Ovary (tissue), 9 donors: ENCODE data around the gene TMEM88. TPM values are rescaled to one million over a fixed set of nuclear protein-coding genes. Genes with fewer than 3 reads are reported as not detected.
A peak's percentile ranks its signal among the peaks of the same experiment; 100 is the strongest.

Source experiments
- DNase-seq, 5 donors: peaks; one replicate each; pipeline ENCODE4 v3.0.0-alpha.2; 2019 to 2020
- H3K27ac ChIP-seq, 2 donors: fragments of 200-600 bp; one replicate each; pipeline versions ENCODE4 v1.5.1 to v1.8.0; 2019 to 2022
- H3K27me3 ChIP-seq: fragments of 200-600 bp; one replicate; pipeline ENCODE4 v1.8.0; 2022
- H3K36me3 ChIP-seq: fragments of 200-600 bp; sonication (generic); one replicate; pipeline ENCODE4 v1.5.1; 2019
- H3K4me1 ChIP-seq: one replicate; pipeline ENCODE4 v1.8.1; 2013; ENCODE audit warnings: mild to moderate bottlenecking, moderate library complexity; ENCODE audit not compliant: insufficient read depth
- H3K4me3 ChIP-seq: fragments of 200-600 bp; sonication (generic); one replicate; pipeline ENCODE4 v1.5.1; 2017
- H3K9me3 ChIP-seq, 2 donors: fragments of 200-600 bp in 1 of 2; sonication (generic) in 1 of 2; one replicate each; pipeline versions ENCODE4 v1.5.1 to v1.8.1; 2013 to 2019; ENCODE audit warnings: mild to moderate bottlenecking in 1 of 2, moderate library complexity in 1 of 2
- EP300 ChIP-seq: sonication (generic); formaldehyde crosslinking; IDR thresholded peaks from one replicate; pipeline ENCODE4 v1.6.1; 2017; ENCODE audit warnings: antibody characterized with exemption
- POLR2A ChIP-seq: fragments of 450-650 bp; IDR thresholded peaks from one replicate; pipeline ENCODE4 v1.6.1; 2017; ENCODE audit warnings: antibody characterized with exemption, mild to moderate bottlenecking, moderate library complexity
- WGBS, 3 donors: extraction: QIAGEN DNeasy Blood & Tissue Kit in 1 of 3; methylation state at CpG; one replicate each; pipeline versions ENCODE4 v1.1.5 to v1.1.7; 2013 to 2017; 5-methylcytosine and 5-hydroxymethylcytosine counted together
- intact Hi-C, 4 donors: fragments of 100-400 bp; cut with DNase I; formaldehyde crosslinking; loops; one replicate each; pipeline versions ENCODE4 v1.11.0 to v1.15.1; 2022 to 2023
- polyA plus RNA-seq, 2 donors: library from polyadenylated mRNA; stranded (reverse); fragments of 200-250 nt in 1 of 2; fragments of 350-450 nt in 1 of 2; fragmentation: Illumina TruSeq in 1 of 2; extraction: RNeasy Lipid Tissue Mini Kit (QIAGEN cat#74804) in 1 of 2; gene quantifications; one replicate each; pipeline ENCODE4 v1.2.3, GENCODE V29; 2013 to 2014
- total RNA-seq, 7 donors: library from RNA; depleted of rRNA in 2 of 7; stranded (reverse); fragments of >200 nt in 2 of 7; fragmentation: NEBNext Ultra II Directional in 3 of 7; extraction: Animal tissue kit (Norgen Biotek cat#: 25700) in 3 of 7; gene quantifications; one replicate each; pipeline versions ENCODE4 v1.1.0 to v1.2.4, GENCODE V29; 2016 to 2023
- TF ChIP-seq, protein P1 (sequence below), 3 donors: fragments of 450-650 bp in 2 of 3; fragments of 200-600 bp in 1 of 3; IDR thresholded peaks; one replicate each; pipeline versions ENCODE4 v1.5.1 to v1.8.0; 2016 to 2022; ENCODE audit warnings: antibody characterized with exemption in 3 of 3, mild to moderate bottlenecking in 1 of 3
- donor health status: DM: no; HTN: no; CAD: no; lungs with moderate emphysema.
- donor health status: DM: no; HTN: no; CAD: no.
- donor health status: Bipolar disorder and iron deficiency.
- donor health status: DM: yes; HTN: yes; CAD: no.
- donor health status: DM: no; HTN: no; CAD: no.
- donor health status: DM: yes; HTN: yes; CAD: no.

TMEM88 gene
- total and polyA plus RNA-seq, 9 donors, result 2.1 to 17.8 (median 8.2) TPM

- intact Hi-C loops, result loop anchor here in 1 of 4 donors (10.0 kb wide), 1 partner anchor 215 kb away; the partner anchor contains the start of gene SAT2
- peak in 3 of 5 donors; percentile 35 to 37 (median 36) for DNase-seq
- TF ChIP-seq EP300 (no peak), POLR2A (no peak)
- TF ChIP-seq, protein P1, sequence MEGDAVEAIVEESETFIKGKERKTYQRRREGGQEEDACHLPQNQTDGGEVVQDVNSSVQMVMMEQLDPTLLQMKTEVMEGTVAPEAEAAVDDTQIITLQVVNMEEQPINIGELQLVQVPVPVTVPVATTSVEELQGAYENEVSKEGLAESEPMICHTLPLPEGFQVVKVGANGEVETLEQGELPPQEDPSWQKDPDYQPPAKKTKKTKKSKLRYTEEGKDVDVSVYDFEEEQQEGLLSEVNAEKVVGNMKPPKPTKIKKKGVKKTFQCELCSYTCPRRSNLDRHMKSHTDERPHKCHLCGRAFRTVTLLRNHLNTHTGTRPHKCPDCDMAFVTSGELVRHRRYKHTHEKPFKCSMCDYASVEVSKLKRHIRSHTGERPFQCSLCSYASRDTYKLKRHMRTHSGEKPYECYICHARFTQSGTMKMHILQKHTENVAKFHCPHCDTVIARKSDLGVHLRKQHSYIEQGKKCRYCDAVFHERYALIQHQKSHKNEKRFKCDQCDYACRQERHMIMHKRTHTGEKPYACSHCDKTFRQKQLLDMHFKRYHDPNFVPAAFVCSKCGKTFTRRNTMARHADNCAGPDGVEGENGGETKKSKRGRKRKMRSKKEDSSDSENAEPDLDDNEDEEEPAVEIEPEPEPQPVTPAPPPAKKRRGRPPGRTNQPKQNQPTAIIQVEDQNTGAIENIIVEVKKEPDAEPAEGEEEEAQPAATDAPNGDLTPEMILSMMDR (IDR thresholded peaks at IDR 0.05), result no peak
- Histone ChIP-seq H3K27ac (peak overlapping the region in 1 of 2 donors; percentile 50), H3K9me3 (no peaks in the 10 kb centered on the region), H3K36me3 (no peaks in the 10 kb centered on the region), H3K27me3 (no peaks in the 10 kb centered on the region), H3K4me1 (peaks cover 13% of the 10 kb centered on the region), H3K4me3 (no peak overlapping the region)
- WGBS, 3 donors, result 43 to 49% (median 48%) methylated on average over 6 of the region's 6 CpGs
These were observed 15.5 kb upstream of the TMEM88 start for GRCh38 chr17:7839190-7839875.

GRCh38 chr17:7839876-7840261, 15.0 kb upstream of the TMEM88 start:
- Histone ChIP-seq H3K4me3 (no peak overlapping the region), H3K36me3 (no peaks in the 10 kb centered on the region), H3K27ac (peak overlapping the region in 1 of 2 donors; percentile 50), H3K27me3 (no peaks in the 10 kb centered on the region), H3K9me3 (no peaks in the 10 kb centered on the region), H3K4me1 (peaks cover 13% of the 10 kb centered on the region)
- TF ChIP-seq POLR2A (no peak), EP300 (no peak)
- TF ChIP-seq, protein P1 (IDR thresholded peaks at IDR 0.05), result no peak
- DNase-seq, result peak in 3 of 5 donors; percentile 39 to 46 (median 44)
- 18 to 32% (median 22%) methylated on average over 2 of the region's 2 CpGs for WGBS, 3 donors
- intact Hi-C loops, result loop anchor here in 2 of 4 donors (10.0 kb wide), 2 partner anchors 215 to 315 kb away; partner anchors contain the start of genes PER1 (in 1 of the 2) and SAT2 (in 1 of the 2)

DNA sequence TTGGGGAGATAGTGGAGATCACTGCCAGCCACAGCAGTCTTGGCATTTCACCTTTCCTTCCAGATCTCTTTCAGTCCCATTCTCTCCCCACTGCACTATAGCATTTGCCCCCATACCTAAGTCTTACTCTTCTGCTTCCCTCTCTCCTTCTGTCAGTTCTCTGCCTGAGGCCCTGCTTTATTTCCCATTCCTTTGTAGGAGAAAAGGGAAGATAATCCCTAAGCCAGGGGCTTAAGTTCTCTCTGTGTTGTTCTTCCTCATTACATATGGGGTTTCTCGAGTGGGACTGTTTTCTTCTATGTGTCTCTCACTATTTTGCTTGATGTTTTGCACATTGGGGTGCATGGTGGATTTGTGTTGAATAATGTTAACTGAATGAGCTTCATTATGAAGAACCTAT, 14.4 kb upstream of the TMEM88 start:
- H3K4me1 ChIP-seq, result peaks cover 17% of the 10 kb centered on the region
- intact Hi-C loops, result loop anchor here in 1 of 4 donors (10.0 kb wide), 1 partner anchor 314 kb away; the partner anchor contains the start of gene PER1
- no peak for DNase-seq
- H3K9me3 ChIP-seq, result no peaks in the 10 kb centered on the region
- peak overlapping the region in 1 of 2 donors; percentile 90 for H3K27ac ChIP-seq
- no peaks in the 10 kb centered on the region for H3K27me3 ChIP-seq
- WGBS, 3 donors, result 21 to 43% (median 24%) methylated on average over 1 of the region's 1 CpG
- TF ChIP-seq POLR2A, result no peak
- no peak for TF ChIP-seq EP300
- TF ChIP-seq, protein P1 (IDR thresholded peaks at IDR 0.05), result no peak
- H3K36me3 ChIP-seq, result no peaks in the 10 kb centered on the region
- H3K4me3 ChIP-seq, result no peak overlapping the region

GRCh38 chr17:7840875-7841274, 14.0 kb upstream of the TMEM88 start:
- DNase-seq, result no peak
- Histone ChIP-seq H3K36me3 (no peaks in the 10 kb centered on the region), H3K27me3 (no peaks in the 10 kb centered on the region), H3K4me1 (peaks cover 17% of the 10 kb centered on the region), H3K27ac (peak overlapping the region; percentile 81 to 90), H3K4me3 (no peak overlapping the region), H3K9me3 (no peaks in the 10 kb centered on the region)
- TF ChIP-seq, protein P1 (IDR thresholded peaks at IDR 0.05), result no peak
- TF ChIP-seq POLR2A (no peak), EP300 (no peak)
- 66 to 79% (median 70%) methylated on average over 1 of the region's 1 CpG for WGBS, 3 donors
- intact Hi-C loops, result loop anchor here in 1 of 4 donors (10.0 kb wide), 1 partner anchor 314 kb away; the partner anchor contains the start of gene PER1
